DOHH2 (cell line): Measurements from ENCODE around the gene PIGB.

Source experiments
- H3F3A ChIP-seq: fragments of 200-600 bp; sonication (generic), shearing (Covaris generic); 2 replicates; pipeline ENCODE4 v1.6.0; 2016; ENCODE audit warnings: antibody characterized with exemption, mild to moderate bottlenecking; ENCODE audit not compliant: control insufficient read depth, insufficient read depth
- H3K27ac ChIP-seq: fragments of 200-600 bp; sonication (generic); 2 replicates; pipeline ENCODE4 v1.5.1; 2014; ENCODE audit warnings: low read depth, mild to moderate bottlenecking, low read length, moderate library complexity
- H3K27me3 ChIP-seq: fragments of 200-600 bp; sonication (generic); 2 replicates; pipeline ENCODE4 v1.6.1; 2014; ENCODE audit warnings: mild to moderate bottlenecking, low read length, mixed read lengths; ENCODE audit not compliant: control insufficient read depth
- H3K36me3 ChIP-seq: fragments of 200-600 bp; sonication (generic); 2 replicates; pipeline ENCODE4 v1.6.1; 2014; ENCODE audit warnings: mild to moderate bottlenecking, low read length, moderate library complexity, mixed read lengths; ENCODE audit not compliant: control insufficient read depth
- H3K4me1 ChIP-seq: fragments of 200-600 bp; sonication (generic); 2 replicates; pipeline ENCODE4 v1.6.1; 2014; ENCODE audit warnings: mild to moderate bottlenecking, low read length, mixed read lengths; ENCODE audit not compliant: control insufficient read depth
- H3K4me2 ChIP-seq: fragments of 200-600 bp; sonication (generic); 2 replicates; pipeline ENCODE4 v1.6.0; 2014; ENCODE audit warnings: mild to moderate bottlenecking, low read length, moderate library complexity
- H3K4me3 ChIP-seq: fragments of 200-600 bp; sonication (generic); 2 replicates; pipeline ENCODE4 v1.5.1; 2014; ENCODE audit warnings: mild to moderate bottlenecking, low read length, mixed read lengths
- H3K79me2 ChIP-seq: fragments of 200-600 bp; sonication (generic); 2 replicates; pipeline ENCODE4 v1.6.1; 2014; ENCODE audit warnings: mild to moderate bottlenecking, low read length, mixed read lengths; ENCODE audit not compliant: control insufficient read depth
- H3K9me2 ChIP-seq: fragments of 200-600 bp; sonication (generic); replicated peaks from 2 replicates; pipeline ENCODE4 v1.6.1; 2014; ENCODE audit warnings: mild to moderate bottlenecking, low read length, mixed read lengths; ENCODE audit not compliant: control insufficient read depth
- H3K9me3 ChIP-seq: fragments of 200-600 bp; sonication (generic); 2 replicates; pipeline ENCODE4 v1.6.1; 2014; ENCODE audit warnings: antibody characterized with exemption, low read length, mixed read lengths; ENCODE audit not compliant: control insufficient read depth, insufficient read depth
- H4K20me1 ChIP-seq: fragments of 200-600 bp; sonication (generic); 2 replicates; pipeline ENCODE4 v1.6.0; 2014; ENCODE audit warnings: low read depth, mild to moderate bottlenecking, antibody characterized with exemption, low read length, moderate library complexity; ENCODE audit not compliant: control insufficient read depth, insufficient read depth
- CTCF ChIP-seq: fragments of 200-600 bp; sonication (generic); IDR thresholded peaks from one replicate; pipeline ENCODE4 v1.5.1; 2014; ENCODE audit warnings: antibody characterized with exemption, mild to moderate bottlenecking, low read depth, low read length; ENCODE audit not compliant: poor library complexity, severe bottlenecking

PIGB gene

GRCh38 chr15:55403531-55403930 lies 84.5 kb downstream of the PIGB start:
- peaks cover 3% of the 10 kb centered on the region; the same call in 1 of the 2 replicates for H3K79me2 ChIP-seq
- H3K27me3 ChIP-seq: no peaks in the 10 kb centered on the region
- H3K27ac ChIP-seq: peak overlapping the region; percentile 20
- H3K4me1 ChIP-seq: peaks cover 30% of the 10 kb centered on the region
- no peaks in the 10 kb centered on the region for H3F3A ChIP-seq
- peak overlapping the region; percentile 46 for H3K4me2 ChIP-seq
- no peaks in the 10 kb centered on the region for H3K9me3 ChIP-seq
- H4K20me1 ChIP-seq: no peaks in the 10 kb centered on the region
- no peaks in the 10 kb centered on the region for H3K36me3 ChIP-seq
- TF ChIP-seq CTCF: no peak
- H3K9me2 ChIP-seq: no peaks in the 10 kb centered on the region
- H3K4me3 ChIP-seq: peak overlapping the region; percentile 44
